ENCODE results near the gene DYNC1LI2. TPM values are rescaled to one million over a fixed set of nuclear protein-coding genes. Genes with fewer than 3 reads are reported as not detected.

DYNC1LI2 gene
- total RNA-seq, 2 experiments from 2014 or later = 30.8 to 31.0 TPM

DNA sequence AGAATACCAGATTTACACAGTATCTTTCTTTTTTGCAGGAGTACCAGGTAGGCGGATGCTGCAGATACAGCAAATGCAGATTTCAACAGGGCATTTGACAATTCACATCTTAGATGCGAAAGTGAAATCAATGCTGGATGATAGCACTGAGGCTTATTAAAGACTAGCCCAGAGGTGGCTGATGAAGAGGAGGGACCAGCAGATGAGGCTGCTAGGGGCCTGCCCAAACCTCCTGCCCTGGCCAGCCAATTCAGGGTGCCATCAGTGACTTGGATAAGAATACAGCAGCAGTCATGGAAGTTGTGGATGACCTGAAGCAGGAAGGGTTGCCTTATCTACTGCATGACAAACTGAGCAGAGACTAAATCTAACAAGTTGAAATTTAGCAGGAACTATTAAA lies 1.5 kb upstream of the DYNC1LI2 start:
- DNase-seq = no peak
- peaks cover 29% of the 10 kb centered on the region for H3K4me1 Mint-ChIP-seq (ENCODE audit: low read depth)
- H3K9me3 Mint-ChIP-seq = no peaks in the 10 kb centered on the region
- peaks cover 3% of the 10 kb centered on the region for H3K27me3 Mint-ChIP-seq (ENCODE audit: low read depth)
- CTCF ChIA-PET = interaction anchor here (0.5 to 3.0 kb wide), 8 partner anchors 12 to 120 kb away, joined by 3 to 22 read pairs (median 6); partner anchors contain the start of gene CMTM4
- H3K27ac Mint-ChIP-seq = no peak overlapping the region
- intact Hi-C loops (cut with micrococcal nuclease) = loop anchor here (5.0 kb wide), 1 partner anchor 56 kb away; the partner anchor contains the start of gene CMTM4
- H3K4me3 Mint-ChIP-seq = no peak overlapping the region
- peaks cover 7% of the 10 kb centered on the region for H3K36me3 Mint-ChIP-seq (ENCODE audit: low read depth)

DNA sequence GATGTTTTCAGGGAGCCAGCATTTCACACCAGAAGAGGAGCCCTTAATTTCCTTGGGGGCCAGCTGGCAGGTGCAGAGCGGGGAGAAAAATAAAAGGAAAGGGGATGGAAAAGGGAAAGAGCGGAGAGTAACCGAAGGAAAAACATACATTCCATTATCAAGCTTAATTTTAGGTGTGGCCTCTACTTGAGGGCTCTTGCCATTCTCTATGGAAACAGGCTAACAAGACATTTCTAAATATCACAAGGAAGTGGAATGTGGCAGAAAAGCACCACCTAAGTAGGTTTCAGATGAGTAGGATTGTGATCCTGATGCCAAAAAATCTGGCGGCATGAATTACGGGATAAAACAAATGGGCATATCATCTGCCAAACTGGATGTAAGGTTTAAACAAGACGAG lies 970 bp upstream of the DYNC1LI2 start:
- Mint-ChIP-seq H3K36me3 (ENCODE audit: low read depth) (peaks cover 7% of the 10 kb centered on the region), H3K27ac (peak overlapping the region; percentile 59), H3K4me1 (ENCODE audit: low read depth) (peaks cover 29% of the 10 kb centered on the region), H3K9me3 (no peaks in the 10 kb centered on the region), H3K27me3 (ENCODE audit: low read depth) (peaks cover 3% of the 10 kb centered on the region), H3K4me3 (peak overlapping the region; percentile 88)
- intact Hi-C loops (cut with micrococcal nuclease) = loop anchor here (5.0 kb wide), 1 partner anchor 55 kb away; the partner anchor contains the start of gene CMTM4
- CTCF ChIA-PET = interaction anchor here (0.6 to 3.0 kb wide), 22 partner anchors 9 to 344 kb away, joined by 3 to 22 read pairs (median 5); partner anchors contain the start of genes CMTM4, NAE1 and PDP2
- DNase-seq = no peak

DNA sequence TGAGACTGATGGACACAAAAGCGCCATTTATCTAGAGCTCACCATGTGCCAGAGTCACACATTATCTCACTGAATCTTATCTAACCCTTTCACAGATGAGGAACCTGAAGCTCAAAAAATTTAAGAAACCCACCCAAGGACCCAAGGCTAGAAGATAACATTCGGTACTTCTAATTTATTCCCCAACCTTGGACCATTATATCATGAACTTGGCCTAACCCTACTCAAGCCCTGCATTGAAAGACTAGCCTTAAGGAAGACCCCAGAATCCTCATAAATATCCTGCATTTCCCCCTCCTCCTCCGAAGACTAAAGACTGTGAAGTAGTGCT lies 548 bp upstream of the DYNC1LI2 start:
- Mint-ChIP-seq H3K27ac (peak overlapping the region; percentile 59), H3K4me3 (peak overlapping the region; percentile 88), H3K9me3 (no peaks in the 10 kb centered on the region), H3K27me3 (ENCODE audit: low read depth) (peaks cover 3% of the 10 kb centered on the region), H3K4me1 (ENCODE audit: low read depth) (peaks cover 32% of the 10 kb centered on the region), H3K36me3 (ENCODE audit: low read depth) (peaks cover 7% of the 10 kb centered on the region)
- no peak for DNase-seq
- intact Hi-C loops (cut with micrococcal nuclease) = loop anchor here (1.0 to 5.0 kb wide), 8 partner anchors 55 to 343 kb away; partner anchors contain the start of genes CKLF and CMTM4
- CTCF ChIA-PET = interaction anchor here (0.6 to 3.0 kb wide), 24 partner anchors 9 to 345 kb away, joined by 3 to 22 read pairs (median 4); partner anchors contain the start of genes CMTM4, NAE1 and PDP2

DNA sequence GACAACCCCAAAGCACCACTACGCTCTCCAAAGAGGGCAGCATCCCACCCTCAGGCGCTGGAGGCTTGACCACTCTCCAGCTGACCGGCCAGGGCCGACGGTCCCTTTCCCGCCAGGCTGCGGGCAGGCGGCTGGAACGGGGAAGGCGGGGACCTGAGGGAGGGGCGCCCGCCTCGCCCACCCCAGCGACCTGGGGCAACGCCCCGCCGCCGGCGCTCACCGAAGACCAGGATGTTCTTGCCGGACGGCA lies 431 bp downstream of the DYNC1LI2 start:
- peaks cover 36% of the 10 kb centered on the region for H3K4me1 Mint-ChIP-seq (ENCODE audit: low read depth)
- H3K9me3 Mint-ChIP-seq = no peaks in the 10 kb centered on the region
- CTCF ChIA-PET = interaction anchor here (1.0 to 3.0 kb wide), 10 partner anchors 10 to 130 kb away, joined by 3 to 22 read pairs (median 4); no protein-coding TSS in a partner anchor
- H3K27me3 Mint-ChIP-seq (ENCODE audit: low read depth) = peaks cover 3% of the 10 kb centered on the region
- H3K27ac Mint-ChIP-seq = peak overlapping the region; percentile 69
- H3K4me3 Mint-ChIP-seq = peak overlapping the region; percentile 88
- H3K36me3 Mint-ChIP-seq (ENCODE audit: low read depth) = peaks cover 12% of the 10 kb centered on the region
- no peak for DNase-seq
- intact Hi-C loops (cut with micrococcal nuclease) = loop anchor here (1.0 to 5.0 kb wide), 8 partner anchors 54 to 342 kb away; partner anchors contain the start of genes CKLF and CMTM4

DNA sequence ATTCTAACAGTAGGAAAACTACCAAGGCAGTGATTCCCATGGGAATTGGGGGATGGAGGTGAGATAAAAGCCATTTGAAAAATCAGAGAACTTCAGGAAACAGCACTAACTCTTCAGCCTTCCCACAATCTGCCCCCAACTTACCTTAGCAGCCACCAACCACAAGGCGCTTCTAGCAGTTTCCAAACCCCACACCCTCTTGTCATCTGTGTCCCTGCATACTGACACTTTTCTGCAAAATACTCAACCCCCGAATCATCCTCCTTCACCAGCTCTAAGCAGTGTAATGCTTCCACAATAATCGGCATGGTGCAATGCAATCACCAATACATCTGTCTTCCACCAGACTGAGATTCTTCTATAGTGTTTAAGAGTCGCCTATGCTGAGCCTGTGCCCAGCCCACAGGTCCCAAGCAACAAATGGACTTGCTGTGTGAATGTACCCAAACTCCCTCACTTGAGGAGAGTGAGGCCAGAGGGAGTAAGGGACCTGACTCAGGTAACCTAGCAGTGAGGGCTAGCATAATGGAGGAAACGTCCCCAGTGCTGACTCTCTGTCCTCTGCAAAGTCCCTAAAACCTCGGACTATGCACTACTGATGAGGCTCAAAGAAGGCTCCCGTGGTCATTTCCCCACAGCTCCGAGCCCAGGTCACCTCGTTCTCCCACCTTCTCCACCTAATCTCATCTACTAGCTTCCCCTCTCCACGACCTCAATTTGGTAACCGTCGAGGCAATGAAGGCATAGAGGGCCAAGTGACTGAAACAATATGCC lies 943 bp downstream of the DYNC1LI2 start:
- intact Hi-C loops (cut with micrococcal nuclease) = loop anchor here (1.0 to 5.0 kb wide), 8 partner anchors 53 to 342 kb away; partner anchors contain the start of genes CKLF and CMTM4
- no peak for DNase-seq
- peaks cover 36% of the 10 kb centered on the region for H3K4me1 Mint-ChIP-seq (ENCODE audit: low read depth)

DNA sequence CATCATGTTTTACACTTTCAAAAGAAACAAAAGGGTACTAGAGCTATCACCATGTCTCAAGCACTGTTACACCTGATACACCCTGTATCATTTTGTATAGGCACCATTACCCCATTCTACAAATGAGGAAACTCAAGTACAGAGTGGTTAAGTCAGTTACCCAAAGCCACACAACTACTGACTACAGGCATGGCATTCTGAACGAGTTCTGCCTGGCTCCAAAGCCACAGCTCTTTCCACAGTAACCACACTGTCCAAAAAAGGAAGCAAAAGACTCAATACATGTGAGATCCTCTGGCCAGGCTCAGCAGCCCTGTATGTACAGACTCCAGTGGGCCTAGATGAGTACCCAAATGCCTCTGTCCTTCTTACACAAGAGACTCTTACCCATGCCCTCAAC lies 4.7 kb downstream of the DYNC1LI2 start:
- peaks cover 15% of the 10 kb centered on the region for H3K36me3 Mint-ChIP-seq (ENCODE audit: low read depth)
- H3K9me3 Mint-ChIP-seq = no peaks in the 10 kb centered on the region
- intact Hi-C loops (cut with micrococcal nuclease) = no loop called here
- DNase-seq = no peak
- no peak overlapping the region for H3K4me3 Mint-ChIP-seq
- H3K27ac Mint-ChIP-seq = no peak overlapping the region
- H3K4me1 Mint-ChIP-seq (ENCODE audit: low read depth) = peaks cover 32% of the 10 kb centered on the region
- CTCF ChIA-PET = interaction anchor here (0.5 to 0.7 kb wide), 2 partner anchors 9 to 75 kb away, joined by 3 to 8 read pairs; no protein-coding TSS in a partner anchor
- no peaks in the 10 kb centered on the region for H3K27me3 Mint-ChIP-seq (ENCODE audit: low read depth)

More for the DNA sequence above, 943 bp downstream of the DYNC1LI2 start:
- CTCF ChIA-PET = interaction anchor here (1.0 to 3.0 kb wide), 7 partner anchors 10 to 142 kb away, joined by 3 to 22 read pairs (median 4); no protein-coding TSS in a partner anchor
- Mint-ChIP-seq H3K9me3 (no peaks in the 10 kb centered on the region), H3K36me3 (ENCODE audit: low read depth) (peaks cover 12% of the 10 kb centered on the region), H3K27ac (peak overlapping the region; percentile 69), H3K27me3 (ENCODE audit: low read depth) (peaks cover 3% of the 10 kb centered on the region), H3K4me3 (peak overlapping the region; percentile 88)

DNA sequence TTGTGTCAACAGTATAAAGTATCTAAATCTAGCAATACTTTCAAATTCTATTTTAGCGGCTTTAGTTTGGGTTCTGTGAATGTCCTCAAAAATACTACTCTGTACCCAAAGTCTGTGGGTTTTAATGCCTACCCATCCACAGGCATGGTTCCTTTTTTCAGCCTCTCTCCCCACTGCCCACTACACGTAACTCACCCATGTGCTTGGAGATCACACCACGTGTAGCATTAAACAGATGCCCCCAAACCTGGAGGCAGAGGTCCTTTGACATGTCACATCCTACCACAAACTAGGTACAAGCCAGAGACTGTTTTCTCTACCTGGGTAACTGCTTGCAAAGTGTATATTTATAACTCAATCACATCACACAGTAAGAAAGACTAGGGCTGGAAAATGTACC lies 5.4 kb downstream of the DYNC1LI2 start:
- H3K27ac Mint-ChIP-seq = no peak overlapping the region
- H3K4me3 Mint-ChIP-seq = no peak overlapping the region
- no peaks in the 10 kb centered on the region for H3K9me3 Mint-ChIP-seq
- H3K4me1 Mint-ChIP-seq (ENCODE audit: low read depth) = peaks cover 32% of the 10 kb centered on the region
- DNase-seq = no peak
- H3K27me3 Mint-ChIP-seq (ENCODE audit: low read depth) = no peaks in the 10 kb centered on the region
- CTCF ChIA-PET = interaction anchor here (0.5 kb wide), 1 partner anchor 8 kb away, joined by 3 read pairs; no protein-coding TSS in a partner anchor
- intact Hi-C loops (cut with micrococcal nuclease) = no loop called here
- H3K36me3 Mint-ChIP-seq (ENCODE audit: low read depth) = peaks cover 15% of the 10 kb centered on the region

DNA sequence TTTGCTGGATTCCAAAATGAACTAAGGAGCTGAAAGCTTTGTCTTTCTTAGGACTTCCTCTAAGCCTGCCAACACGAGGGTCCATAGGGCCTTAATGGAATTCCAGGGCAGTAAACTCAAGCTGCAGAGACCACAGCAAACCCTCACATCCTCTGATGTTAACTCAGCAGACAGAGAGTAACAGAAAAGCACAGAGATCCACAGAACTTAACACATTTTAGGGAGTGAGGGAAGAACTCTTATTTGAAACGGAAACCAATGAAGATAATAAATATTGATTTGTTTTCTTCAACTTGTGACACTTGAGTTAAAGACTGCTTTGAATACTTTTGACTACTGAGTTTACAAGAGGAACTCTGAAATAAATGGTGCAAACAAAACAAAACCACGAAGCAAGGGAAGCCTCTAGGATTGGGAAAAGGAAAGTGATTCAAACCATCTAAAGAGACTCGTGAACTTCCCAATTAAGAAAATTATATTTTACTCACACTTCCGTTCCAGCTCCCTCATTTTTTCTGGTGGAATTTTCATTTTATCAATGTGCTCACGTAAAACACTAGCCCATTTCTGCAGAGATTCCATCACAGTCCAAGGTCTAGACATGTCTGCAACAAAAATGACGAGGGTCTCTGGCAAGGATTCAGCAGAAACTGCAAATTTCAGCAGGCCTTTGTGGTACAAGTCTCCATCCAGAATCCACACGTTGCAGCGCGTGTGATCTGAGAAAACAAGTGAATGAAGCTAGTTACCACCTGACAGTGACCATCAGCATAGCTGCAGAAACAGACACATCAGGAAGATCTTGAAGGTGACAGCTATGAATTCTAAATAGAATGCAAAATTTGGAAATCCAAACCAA lies 9.2 kb downstream of the DYNC1LI2 start:
- Mint-ChIP-seq H3K27me3 (ENCODE audit: low read depth) (no peaks in the 10 kb centered on the region), H3K36me3 (ENCODE audit: low read depth) (peaks cover 12% of the 10 kb centered on the region), H3K4me3 (no peak overlapping the region), H3K4me1 (ENCODE audit: low read depth) (peaks cover 16% of the 10 kb centered on the region), H3K9me3 (no peaks in the 10 kb centered on the region), H3K27ac (no peak overlapping the region)
- intact Hi-C loops (cut with micrococcal nuclease) = loop anchor here (5.0 kb wide), 1 partner anchor 80 kb away; no protein-coding TSS in a partner anchor
- CTCF ChIA-PET = interaction anchor here (0.8 to 4.4 kb wide), 8 partner anchors 9 to 336 kb away, joined by 3 to 31 read pairs (median 4); partner anchors contain the start of genes DYNC1LI2 and NAE1
- DNase-seq = no peak

DNA sequence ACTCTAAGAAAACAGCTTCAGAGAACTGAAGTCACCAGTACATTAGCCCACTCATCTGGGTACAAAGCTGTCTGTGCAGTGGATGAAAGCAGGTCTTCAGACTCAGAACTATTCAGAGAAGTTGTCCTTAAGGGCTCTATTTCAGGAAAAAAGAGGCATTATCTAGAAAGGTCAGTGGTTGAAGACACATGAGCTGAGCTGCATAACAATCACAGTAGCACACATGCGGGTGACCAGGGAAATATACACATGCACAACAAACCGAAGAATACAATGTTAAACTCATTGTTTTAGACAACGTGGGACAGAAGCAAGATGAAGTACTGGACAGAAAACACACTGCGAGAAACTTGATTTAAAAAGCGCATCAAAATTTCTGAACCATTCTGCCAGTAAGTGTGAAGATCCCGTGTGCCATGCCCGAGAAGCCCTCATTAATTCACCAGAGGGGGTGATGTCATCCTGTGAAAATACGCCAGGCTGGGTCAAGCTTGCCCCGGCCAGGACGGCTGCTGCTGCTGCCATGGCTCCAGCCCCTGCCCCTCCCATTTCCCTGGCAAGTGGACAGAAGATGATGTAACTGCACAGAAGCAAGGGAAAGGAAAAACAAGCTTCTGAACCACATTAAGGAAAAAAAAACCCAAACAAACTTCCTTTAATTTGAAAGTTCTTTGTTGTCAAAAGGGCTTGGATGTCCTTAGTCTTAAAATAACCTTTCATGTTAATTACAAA lies 10.1 kb downstream of the DYNC1LI2 start:
- H3K27ac Mint-ChIP-seq = no peak overlapping the region
- CTCF ChIA-PET = interaction anchor here (0.7 to 4.4 kb wide), 16 partner anchors 10 to 382 kb away, joined by 3 to 31 read pairs (median 4); partner anchors contain the start of genes DYNC1LI2 and NAE1

DNA sequence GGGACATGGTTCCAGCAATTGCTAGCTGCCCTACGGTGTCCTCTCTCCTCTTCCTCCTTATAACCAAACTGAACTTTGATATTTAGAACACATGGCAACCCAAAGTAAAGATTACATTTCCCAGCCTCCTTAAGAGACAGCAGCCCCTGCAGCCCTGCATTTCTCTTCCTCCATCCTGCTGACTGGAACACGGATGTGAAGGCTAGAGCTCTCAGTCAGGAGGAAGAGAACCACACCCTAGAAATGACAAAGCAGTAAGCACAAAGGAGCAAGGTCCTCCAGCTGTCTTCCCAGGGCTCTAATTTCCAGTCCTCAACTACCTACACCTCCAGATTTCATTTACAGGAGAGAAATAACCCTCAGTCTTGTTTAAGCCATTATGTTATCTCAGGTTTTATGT lies 10.9 kb downstream of the DYNC1LI2 start:
- Mint-ChIP-seq H3K4me3 (no peak overlapping the region), H3K9me3 (no peaks in the 10 kb centered on the region), H3K27ac (peak overlapping the region; percentile 0), H3K27me3 (ENCODE audit: low read depth) (no peaks in the 10 kb centered on the region), H3K36me3 (ENCODE audit: low read depth) (peaks cover 12% of the 10 kb centered on the region), H3K4me1 (ENCODE audit: low read depth) (peaks cover 12% of the 10 kb centered on the region)
- DNase-seq = no peak
- intact Hi-C loops (cut with micrococcal nuclease) = loop anchor here (1.0 to 5.0 kb wide), 2 partner anchors 78 to 334 kb away; no protein-coding TSS in a partner anchor
- CTCF ChIA-PET = interaction anchor here (0.7 to 4.4 kb wide), 16 partner anchors 10 to 382 kb away, joined by 3 to 31 read pairs (median 3); partner anchors contain the start of genes CKLF, DYNC1LI2 and NAE1

More for the DNA sequence above, 10.1 kb downstream of the DYNC1LI2 start:
- peaks cover 10% of the 10 kb centered on the region for H3K4me1 Mint-ChIP-seq (ENCODE audit: low read depth)
- intact Hi-C loops (cut with micrococcal nuclease) = loop anchor here (5.0 kb wide), 1 partner anchor 79 kb away; no protein-coding TSS in a partner anchor
- H3K27me3 Mint-ChIP-seq (ENCODE audit: low read depth) = no peaks in the 10 kb centered on the region
- peaks cover 9% of the 10 kb centered on the region for H3K36me3 Mint-ChIP-seq (ENCODE audit: low read depth)
- DNase-seq = no peak
- H3K4me3 Mint-ChIP-seq = no peak overlapping the region
- no peaks in the 10 kb centered on the region for H3K9me3 Mint-ChIP-seq

DNA sequence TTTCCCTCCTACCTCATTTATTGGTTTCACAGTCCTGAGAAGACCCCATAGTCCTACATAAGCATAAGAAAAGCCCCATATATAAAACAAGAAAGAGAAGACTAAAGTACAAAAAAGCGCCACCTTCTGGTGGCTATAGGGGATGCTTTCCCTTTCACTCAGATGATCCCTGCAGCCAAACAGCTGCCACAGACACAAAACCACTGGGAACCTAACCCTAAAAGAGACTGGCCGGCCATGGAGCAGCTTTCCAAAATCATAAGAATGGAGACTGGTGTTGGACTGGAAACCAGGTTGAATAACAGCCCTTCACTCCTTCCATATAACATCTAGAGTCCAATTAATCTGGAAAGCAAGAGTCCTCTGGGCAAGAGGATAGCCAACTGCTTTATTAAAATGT lies 11.4 kb downstream of the DYNC1LI2 start:
- peaks cover 12% of the 10 kb centered on the region for H3K4me1 Mint-ChIP-seq (ENCODE audit: low read depth)
- H3K27ac Mint-ChIP-seq = no peak overlapping the region
- H3K36me3 Mint-ChIP-seq (ENCODE audit: low read depth) = peaks cover 14% of the 10 kb centered on the region
- CTCF ChIA-PET = interaction anchor here (0.8 to 4.4 kb wide), 11 partner anchors 9 to 333 kb away, joined by 3 to 31 read pairs (median 4); partner anchors contain the start of genes CKLF, DYNC1LI2 and NAE1
- intact Hi-C loops (cut with micrococcal nuclease) = loop anchor here (1.0 to 5.0 kb wide), 2 partner anchors 78 to 334 kb away; no protein-coding TSS in a partner anchor
- no peak overlapping the region for H3K4me3 Mint-ChIP-seq
- peak; percentile 50 for DNase-seq
- H3K9me3 Mint-ChIP-seq = no peaks in the 10 kb centered on the region
- H3K27me3 Mint-ChIP-seq (ENCODE audit: low read depth) = no peaks in the 10 kb centered on the region
